NCI-H2029 treated with DMSO at 0.1 percent for 48 hours (cell line): ENCODE results near the gene ABCC6.
"Not testable (repeated sequence)": the region's sequence is repeated elsewhere in the genome, so short reads cannot be mapped to it uniquely, and the experiment has no call there.

Source experiments
- DNase-seq: peaks from one replicate; lab custom pipeline; 2025; lab: John Stamatoyannopoulos, UW

ABCC6 gene

DNA sequence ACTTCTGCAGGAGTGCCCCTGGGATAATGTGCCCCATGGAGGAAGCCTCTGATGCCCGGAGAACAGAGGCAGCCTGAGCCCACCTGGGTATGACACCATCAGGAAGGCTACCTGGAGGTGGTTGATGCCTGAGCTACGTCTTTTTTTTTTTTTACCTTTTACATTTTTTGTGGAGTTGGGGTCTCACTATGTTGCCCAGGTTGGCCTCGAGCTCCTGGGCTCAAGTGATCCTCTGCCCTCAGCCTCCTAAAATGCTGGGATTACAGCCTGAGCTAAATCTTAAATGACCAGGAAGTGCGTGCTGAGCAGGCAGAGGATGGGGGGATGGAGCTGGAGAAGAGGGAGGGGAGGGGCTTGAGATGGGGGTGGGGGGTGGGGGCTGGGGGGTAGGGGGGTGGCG lies 32.7 kb downstream of the ABCC6 start:
- DNase-seq, result no peak

DNA sequence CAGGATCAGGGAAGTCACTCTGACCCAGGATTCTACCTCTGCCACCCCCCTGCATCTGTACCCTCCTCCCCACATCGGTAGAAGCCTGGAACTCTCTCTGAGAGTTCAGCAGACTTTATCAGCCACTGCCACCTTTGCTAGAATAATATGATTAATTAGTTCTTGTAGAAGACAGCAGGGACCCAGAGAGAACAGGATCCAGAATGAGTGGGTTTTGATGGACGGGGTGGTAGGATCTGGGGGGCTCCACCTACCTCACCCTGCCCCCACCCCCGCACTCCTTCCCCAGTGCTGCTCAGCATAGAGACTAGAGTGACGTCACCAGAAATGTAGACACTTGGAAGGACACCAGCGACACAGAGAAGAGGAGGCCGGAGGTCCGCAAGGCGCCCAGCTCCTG lies 33.5 kb downstream of the ABCC6 start:
- DNase-seq, result no peak

DNA sequence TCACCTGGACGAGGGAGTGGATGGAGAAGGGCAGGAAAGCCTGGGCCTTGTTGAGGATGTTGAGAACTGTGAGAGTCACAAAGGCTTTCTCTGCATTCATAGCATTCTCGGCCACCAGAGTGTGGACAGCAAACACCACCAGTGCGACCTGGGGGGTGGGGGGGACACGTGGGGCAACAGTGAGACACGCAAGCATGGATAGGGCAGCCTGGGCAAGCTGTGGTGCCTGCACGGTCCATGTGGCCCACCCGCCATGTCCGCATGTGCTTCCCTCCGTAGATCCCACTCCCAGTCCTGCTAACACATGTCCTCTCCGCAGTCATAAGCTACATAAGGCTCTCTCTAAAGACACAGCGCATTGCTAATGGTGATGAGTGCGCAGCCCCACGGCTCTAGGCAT lies 34.5 kb downstream of the ABCC6 start:
- no peak for DNase-seq

DNA sequence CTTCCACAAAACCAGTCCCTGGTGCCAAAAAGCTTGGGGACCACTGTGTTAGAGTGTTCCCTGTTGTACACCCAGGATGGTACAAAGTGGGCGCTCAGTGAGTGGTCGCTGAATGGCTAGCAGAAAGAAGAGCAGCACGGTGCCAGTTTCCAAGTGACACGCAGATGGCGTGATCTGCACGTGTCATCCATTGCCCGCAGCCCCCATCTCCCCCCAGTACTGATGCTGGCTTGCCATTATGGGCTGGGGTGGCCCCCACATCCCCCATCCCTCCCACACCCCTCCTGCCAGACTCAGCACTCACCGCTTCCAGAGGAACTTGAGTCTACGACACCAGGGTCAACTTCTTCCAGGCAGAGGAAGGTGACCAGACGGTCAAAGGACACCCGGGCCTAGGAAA lies 36.5 kb downstream of the ABCC6 start:
- DNase-seq, result no peak

DNA sequence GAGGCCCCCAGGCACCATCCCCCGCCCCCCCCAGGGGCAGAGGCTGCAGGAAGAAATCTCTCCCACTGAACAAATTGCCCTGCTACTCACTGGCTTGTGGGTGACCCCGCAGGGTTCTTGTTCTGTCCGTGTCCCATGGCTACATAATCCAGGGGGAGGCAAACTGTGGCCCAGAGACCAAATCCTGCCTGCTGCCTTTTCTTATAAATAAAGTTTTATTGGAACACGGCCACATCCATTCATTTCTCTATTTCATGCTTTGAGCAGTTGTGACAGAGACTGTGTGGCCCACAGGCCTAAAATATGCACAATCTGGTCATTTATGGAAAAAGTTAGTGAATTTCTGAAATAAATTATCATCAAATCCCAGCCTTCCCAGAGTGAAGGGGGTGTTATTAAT lies 38.2 kb downstream of the ABCC6 start:
- DNase-seq, result no peak

DNA sequence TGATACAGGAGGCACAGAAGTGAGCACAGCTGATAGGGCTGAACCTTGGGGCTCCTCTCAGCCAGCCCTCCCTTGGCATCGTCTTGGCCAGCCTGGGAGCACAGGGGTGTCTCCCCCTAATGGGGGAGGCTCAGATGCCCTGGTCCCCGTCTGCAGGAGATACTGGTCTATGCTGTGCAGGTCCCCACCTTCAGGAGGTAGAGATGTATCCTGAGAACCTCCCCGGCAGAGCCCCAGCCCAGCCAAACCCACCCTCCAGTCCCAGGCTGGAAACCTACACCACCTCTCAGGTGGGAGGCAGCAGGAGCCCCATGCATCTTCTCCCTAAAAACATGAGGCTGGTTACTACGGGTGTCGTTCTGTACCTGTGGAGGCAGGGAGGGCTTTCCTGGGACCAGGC lies 38.7 kb downstream of the ABCC6 start:
- no peak for DNase-seq

DNA sequence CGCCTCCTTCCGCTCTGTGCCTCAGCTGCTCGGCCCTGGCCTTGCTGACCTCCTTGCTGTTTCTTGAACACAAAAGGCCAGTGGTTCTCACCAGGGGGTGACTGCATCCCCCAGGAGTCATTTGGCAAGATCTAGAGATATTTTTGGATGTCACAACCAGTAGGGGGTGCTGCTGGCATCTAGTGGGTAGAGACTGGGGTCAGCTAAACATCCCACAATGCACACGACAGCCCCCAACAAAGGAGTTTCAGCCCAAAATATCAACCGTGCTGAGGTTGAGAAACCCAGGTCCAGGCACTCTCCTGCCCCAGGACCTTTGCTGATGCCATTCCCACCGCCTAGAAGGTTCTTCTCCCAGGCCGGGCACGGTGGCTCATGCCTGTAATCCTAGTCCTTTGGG lies 39.7 kb downstream of the ABCC6 start:
- DNase-seq, result no peak

DNA sequence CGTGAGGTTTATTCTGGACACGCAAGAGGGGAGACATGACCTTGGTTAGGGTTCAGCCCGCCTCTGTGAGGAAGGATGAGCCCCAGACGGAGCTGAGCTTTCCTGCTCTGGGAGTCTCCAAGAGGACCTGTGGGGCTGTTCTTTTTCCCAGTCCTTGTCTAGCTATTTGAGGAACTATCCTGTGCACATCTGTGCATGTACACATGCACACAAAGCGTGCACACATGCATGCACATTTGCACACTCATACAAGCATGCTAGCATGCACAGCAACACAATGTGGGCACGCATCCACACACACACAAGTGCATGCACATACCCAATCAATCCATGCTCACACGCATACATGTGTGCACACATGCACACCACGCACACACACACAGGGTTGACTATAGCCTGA lies 40.4 kb downstream of the ABCC6 start:
- no peak for DNase-seq

DNA sequence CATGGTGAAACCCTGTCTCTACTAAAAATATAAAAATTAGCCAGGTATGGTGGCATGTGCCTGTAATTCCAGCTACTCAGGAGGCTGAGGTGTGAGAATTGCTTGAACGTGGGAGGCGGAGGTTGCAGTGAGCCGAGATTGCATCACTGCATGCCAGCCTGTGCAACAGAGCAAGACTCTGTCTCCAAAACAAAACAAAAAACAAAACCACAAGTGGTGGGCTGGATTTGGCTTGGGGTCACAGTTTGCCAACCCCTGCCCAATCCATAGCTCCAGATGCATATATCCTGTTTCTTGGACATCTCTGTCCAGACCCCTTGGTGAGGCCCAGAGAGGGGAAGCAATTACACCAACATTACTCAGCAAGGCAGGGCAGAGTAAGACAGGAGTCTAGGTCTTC lies 41.5 kb downstream of the ABCC6 start:
- not testable (repeated sequence) for DNase-seq

DNA sequence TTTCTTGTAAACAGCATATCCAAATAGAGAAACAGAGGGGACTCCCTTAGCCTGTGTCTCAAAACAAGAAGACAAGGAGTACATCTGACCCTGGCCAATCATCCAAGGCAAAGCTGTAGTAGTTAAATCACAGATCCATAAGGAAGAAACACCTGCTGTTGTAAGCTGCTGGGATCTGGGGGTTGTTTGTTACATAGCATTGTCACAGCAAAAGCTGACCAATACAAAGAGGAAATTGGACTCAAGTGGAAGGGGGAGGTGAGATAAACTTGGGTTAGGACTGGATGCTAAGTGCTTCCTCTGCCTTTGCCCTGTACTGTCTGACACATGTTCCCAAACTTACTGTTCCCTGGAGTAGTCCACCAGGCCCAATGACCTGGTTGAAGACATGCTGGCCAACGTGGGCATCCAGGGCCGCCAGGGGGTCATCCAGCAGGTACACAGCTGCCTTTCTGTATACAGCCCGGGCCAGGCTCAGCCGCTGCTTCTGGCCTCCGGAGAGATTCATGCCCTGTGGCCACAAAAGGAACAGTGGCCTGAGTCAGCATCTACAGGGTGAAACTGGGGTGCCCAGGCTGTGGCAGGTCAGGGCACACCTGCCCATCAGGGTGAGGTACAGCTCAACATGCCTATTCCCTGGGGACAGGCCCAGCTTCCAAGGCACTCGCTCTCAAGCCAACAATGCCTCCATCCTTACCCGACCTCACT lies 44.7 kb downstream of the ABCC6 start:
- DNase-seq, result no peak

DNA sequence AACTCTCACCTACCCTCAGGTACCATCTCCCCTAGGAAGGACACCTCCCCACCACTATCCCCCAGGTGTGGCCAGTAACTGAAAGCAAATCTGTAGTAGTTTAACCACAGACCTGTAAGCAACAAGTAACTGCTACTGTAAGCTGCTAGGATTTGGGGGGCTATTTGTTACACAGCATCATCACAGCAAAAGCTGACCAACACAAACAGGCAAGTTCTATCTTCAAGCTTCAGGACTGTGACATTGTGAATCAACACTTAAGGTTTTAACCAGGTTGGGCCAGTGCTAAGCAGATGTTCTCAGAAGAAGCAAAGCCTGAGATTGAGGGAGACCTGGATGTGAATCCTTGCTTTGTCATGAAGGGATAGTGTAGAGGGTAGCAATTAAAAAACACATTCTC lies 47.0 kb downstream of the ABCC6 start:
- DNase-seq, result no peak

DNA sequence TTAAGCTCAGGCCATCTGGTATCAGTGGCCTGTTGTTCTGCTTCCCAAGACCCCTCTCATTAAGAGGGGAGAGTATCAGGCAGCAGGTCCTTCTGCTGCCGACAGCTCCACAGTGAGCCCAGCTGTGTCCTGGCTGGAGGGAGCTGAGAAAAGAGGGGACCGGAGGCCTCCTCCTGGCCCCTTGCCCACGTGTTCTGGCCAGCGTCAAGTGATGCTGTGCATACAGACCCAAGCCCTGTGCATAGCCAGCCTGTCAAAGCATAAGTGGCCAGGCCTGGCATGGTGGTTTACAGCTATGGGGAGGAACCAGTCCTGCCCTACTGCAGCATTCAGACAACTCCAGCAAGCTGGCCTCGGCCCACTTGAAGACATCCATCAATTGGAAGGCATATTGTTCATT lies 48.0 kb downstream of the ABCC6 start:
- no peak for DNase-seq

DNA sequence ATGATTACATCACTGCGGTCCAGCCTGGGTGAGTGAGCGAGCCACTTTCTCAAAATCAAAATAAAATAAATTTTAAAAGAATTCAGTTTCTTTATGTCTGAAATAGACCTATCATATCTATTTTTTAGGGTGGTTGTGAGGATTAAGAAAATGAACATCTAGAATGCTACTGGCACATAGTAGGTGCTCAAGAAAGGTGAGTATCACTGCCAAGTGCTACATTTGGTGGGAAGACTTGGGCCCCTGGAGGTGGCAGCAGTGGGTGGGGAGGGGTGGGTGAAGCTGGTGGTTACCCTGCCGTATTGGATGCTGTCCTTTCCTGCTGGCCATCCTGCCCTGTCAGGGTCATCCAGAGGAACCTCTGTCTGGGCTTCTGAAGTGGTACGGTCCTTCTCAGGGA lies 50.3 kb downstream of the ABCC6 start:
- no peak for DNase-seq

DNA sequence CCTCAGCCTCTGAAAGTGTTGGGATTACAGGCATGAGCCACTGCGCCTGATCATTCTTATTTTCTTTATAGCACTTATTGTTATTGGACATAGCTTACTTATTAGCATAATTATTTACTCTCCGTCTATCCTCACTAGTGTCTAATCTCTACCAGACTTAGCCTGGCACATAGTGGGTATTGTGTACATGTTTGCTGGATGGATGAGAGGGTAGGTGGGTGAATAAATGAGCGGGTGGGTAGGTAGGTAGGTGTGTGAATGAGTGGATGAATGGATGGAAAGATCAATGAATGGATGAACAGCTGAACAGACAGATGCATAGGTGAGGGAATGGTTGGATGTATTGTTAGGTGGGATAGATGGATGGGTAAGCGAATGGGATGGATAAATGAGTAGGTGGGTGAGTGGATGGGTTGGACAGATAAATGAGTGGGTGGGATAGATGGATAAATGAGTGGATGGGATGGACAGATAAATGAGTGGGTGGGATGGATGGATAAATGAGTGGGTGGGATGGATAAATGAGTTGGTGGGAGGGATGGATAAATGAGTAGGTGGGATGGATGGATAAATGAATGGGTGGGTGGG lies 51.9 kb downstream of the ABCC6 start:
- no peak for DNase-seq

DNA sequence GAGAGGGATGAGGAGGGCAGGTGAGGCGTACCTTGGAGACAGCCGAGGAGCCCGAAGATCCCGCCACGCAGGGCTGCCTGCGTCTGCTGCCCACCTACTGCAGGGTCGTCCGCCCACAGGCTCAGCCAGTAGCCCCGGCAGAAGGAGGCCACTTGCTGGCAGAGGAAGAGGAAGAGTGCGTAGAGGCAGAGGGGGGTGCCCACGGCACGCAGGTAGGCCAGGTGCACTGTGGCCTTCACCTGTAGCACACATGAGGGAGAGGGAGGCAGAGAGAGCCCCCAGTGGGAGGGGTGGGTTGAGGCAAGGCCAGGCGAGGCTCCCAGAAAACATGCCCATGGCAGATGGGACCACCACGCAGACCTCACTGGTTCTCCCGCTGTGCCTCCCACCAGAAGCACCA lies 53.7 kb downstream of the ABCC6 start:
- no peak for DNase-seq

DNA sequence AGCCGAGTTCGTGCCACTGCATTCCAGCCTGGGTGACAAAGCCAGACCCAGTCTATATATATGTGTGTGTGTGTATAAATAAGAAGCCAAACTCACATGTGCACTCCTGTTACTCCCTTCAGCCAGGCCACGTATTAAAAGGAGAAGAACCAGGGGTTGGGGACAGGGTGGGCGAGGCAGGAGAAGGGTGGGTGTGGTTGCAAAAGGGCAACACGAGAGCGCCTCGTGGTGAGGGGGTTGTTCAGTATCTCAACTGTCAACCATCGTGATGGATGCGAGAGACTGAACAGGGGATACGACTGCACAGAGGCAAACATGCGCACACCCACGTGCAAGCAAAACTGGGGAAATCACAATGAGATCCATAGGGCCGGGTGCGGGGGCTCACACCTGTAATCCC lies 54.9 kb downstream of the ABCC6 start:
- no peak for DNase-seq

DNA sequence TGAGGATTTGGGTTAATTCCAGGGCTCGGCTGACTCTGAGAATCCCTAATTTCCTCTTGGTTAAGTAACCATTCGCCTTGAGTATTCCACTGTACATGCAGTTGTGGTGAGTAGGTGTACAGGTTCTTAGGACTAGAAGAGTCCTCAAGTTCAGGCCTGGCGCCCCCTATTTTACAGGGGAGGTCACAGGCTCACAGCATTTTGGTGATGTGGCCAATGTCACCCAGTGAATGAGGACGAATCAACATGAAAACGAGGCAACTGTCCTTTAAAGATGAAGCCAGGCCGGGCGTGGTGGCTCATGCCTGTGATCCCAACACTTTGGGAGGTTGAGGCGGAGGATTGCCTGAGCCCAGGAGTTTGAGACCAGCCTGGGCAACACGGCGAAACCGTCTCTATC lies 55.4 kb downstream of the ABCC6 start:
- DNase-seq, result no peak

DNA sequence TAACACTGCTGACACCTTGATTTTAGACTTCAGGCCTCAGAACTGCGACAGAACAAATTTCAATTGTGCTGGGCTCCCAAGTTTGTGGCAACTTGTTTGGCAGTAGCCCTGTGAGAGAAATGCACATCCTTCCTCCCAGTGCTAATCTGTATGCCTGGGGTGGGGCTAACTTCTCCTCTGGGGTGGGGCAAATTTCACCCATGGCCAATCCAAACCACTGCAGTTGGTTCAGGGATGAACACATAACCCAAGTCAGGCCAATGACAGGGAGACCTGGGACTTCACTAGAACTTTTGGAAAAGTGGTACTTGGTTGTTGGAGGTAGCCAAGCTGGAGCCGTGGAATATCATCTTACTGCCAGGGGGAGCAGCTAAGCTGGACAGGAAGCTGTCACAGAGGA lies 56.3 kb downstream of the ABCC6 start:
- DNase-seq, result no peak

DNA sequence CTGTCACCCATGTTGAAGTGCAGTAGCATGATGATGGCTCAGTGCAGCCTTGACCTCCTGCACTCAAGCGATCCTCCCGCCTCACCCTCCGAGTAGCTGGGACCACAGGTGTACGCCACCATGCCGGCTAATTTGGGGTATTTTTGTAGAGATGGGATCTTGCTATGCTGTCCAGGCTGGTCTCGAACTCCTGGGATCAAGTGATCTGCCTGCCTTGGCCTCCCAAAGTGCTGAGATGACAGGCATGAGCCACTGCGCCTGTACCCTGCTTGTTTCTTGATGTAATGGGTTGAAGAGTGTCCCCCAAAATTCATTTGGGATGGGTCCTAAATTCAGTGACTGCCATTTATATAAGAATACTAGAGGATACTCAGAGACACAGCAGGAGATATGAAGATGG lies 57.2 kb downstream of the ABCC6 start:
- no peak for DNase-seq

DNA sequence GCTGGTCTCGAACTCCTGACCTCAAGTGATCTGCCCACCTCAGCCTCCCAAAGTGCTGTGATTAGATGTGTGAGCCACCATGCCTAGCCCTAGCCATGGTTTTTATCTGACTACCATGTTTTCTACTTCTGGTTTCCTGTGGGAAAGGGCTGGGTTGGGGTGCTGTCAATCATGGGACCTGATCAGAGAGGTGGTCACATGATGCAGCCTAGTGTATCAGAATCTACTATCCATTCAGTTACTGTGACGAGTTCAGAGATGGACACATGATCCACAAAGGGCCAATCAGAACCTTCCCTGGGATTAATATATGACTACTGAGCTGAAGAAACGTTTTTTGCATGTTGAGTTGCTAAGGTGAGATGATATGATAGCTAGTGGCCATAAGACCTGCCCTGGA lies 59.1 kb downstream of the ABCC6 start:
- DNase-seq, result no peak

DNA sequence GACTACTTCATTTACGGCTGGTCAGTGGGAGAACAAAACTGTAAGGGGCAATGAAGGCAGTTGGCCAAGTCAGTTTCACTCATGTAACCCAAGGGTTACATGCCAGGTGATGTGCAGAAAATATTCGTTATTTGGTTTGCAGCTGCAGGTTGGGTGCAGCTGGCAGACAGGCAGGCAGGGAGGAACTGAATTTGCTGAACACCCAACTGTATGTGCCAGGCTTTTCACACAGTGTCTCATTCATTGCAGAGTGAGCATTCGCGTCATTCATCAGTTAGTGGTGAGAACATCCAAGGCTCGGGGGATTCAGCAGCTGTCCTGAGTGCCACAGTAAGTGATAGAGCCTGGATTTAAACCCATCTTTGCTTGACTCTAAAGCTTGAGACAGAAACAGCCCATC lies 59.7 kb downstream of the ABCC6 start:
- no peak for DNase-seq

DNA sequence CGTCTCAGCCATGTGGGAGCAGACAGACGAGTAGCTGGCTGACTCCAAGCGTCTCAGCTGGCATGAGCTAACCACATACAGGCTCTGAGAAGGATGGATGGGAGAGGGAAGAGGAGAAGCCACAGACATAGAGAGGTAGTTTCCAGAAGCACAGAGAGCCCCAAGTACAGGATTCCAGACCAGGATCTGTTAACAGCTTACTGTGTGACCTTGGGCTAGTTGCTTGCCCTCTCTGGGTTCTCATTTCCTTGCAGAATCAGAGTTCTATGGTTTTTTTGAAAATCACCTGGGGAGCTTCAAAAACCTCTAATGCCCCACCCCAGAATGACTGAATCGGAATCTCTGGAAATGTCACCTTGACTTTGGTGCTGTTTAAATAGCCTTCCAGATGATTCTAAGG lies 60.2 kb downstream of the ABCC6 start:
- DNase-seq, result no peak

DNA sequence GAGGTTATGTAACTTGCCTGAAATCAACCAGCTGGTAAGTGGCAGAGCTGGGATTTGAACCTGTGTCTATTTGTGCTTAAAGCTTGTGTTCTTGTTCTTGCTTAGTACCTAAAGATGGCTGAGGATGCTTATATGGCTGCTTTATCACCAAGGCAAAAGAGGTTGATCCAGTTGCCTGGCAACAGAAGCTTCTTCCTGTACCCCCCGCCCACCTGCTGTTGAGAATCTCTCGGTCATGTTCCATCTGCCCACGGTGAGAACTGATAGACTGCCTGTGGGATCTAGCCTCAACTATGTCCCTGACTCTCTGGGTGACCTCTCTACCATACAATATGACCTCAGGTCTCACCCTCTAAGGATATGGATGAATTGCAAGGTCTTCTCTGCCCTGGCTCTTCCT lies 60.7 kb downstream of the ABCC6 start:
- DNase-seq, result no peak

DNA sequence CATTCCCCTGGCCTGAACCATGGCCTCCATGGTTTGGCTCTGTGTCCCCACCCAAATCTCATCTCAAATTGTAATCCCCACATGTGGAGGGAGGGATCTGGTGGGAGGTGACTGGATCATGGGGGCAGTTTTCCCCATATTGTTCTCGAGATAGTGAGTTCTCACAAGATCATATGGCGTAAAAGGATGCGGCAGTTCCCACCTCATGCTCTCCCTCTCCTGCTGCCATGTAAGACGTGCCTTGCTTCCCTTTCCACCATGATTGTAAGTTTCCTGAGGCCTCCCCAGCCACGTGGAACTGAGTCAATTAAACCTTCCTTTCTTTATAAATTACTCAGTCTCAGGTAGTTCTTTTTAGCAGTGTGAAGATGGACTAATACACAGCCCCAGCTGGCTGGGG lies 61.5 kb downstream of the ABCC6 start:
- DNase-seq, result not testable (repeated sequence)
